ENCODE results near the gene NPAS3.

The NPAS3 gene

GRCh38 chr14:33254342-33254741 lies 315.7 kb downstream of the NPAS3 start:
- no peak for DNase-seq (ENCODE audit: low read depth in 2 of 2)

GRCh38 chr14:33254861-33255395 lies 316.2 kb downstream of the NPAS3 start:
- DNase-seq (ENCODE audit: low read depth in 2 of 2), result no peak

- no peak for DNase-seq (ENCODE audit: low read depth in 2 of 2)
Measured at GRCh38 chr14:33257796-33258195, 319.1 kb downstream of the NPAS3 start.

DNA sequence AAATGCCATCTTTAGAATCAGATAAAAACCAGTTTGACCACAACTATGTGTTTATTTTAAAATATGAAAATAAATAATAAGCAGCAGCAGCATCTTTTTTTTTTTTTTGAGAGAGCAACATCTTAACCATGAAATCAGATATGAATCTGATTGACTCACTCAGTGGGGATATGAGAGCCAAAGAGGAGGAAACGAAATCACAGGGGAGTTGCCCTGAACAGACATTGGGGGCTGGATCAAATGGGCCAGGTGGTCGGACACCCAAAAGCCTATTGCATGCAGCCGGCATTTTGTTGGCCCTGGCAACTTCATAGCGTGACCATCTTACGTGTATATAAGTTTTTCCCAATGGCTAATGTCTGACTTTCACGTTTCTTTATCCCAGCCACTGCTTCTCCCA lies 321.1 kb downstream of the NPAS3 start:
- DNase-seq (ENCODE audit: low read depth in 2 of 2), result no peak

GRCh38 chr14:33271216-33271615 lies 332.5 kb downstream of the NPAS3 start:
- DNase-seq (ENCODE audit: low read depth in 2 of 2), result no peak

DNA sequence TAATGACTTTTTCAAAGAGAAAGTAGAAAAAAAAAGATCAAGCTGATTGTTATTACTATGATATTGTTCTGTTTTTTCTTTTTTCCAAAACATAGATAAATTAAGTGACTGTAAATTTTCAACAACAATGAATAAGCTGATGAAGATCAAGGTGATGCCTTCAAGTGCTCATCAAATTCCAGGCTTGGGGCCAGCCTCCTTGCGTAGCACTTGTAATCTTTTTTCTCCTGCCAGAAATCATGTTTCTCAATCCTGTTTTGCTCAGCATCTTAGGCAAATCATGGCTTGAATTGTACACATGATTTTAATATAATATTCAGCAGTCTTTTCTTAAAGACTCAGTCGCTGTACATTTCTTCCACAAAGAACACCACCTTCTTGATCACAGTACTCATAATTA lies 333.2 kb downstream of the NPAS3 start:
- no peak for DNase-seq (ENCODE audit: low read depth in 2 of 2)

GRCh38 chr14:33273978-33274377 lies 335.3 kb downstream of the NPAS3 start:
- no peak for DNase-seq (ENCODE audit: low read depth in 2 of 2)

DNA sequence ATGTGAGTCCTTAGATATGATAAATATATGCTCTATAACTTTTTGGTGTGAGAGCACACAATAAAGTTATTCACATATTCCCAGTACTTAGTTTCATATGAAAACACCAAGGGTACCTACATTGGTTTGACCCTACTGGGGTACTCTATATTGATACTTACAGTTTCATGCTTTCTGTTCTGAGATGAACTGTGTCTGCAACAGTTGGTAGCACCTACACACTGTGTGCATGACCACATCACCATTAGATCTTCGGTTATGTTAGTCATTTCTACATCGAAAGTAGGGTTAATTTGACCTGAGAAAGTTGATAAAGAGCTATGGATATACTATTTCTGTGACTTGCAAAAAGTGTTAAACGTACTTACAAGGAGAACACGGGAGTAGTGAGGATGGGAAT lies 337.2 kb downstream of the NPAS3 start:
- no peak for DNase-seq (ENCODE audit: low read depth in 2 of 2)

DNA sequence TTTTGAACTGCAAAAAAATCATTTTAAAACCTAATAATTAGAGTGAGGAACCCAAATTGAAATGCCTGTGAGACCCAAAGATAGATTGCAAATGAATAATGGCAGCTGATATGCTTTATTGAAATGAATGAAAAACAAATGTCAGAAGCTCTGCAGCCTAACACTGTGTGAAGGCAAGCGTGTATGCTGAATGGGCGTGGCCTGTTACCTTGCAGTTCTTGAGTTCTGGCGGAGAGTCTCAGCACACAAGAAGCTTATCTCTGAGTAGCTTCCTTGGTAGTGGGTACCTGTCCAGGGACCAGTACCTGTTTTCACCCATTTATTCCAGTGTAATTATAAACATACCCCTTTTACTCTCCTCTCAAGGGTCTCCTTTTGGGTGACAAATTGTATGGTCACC lies 341.2 kb downstream of the NPAS3 start:
- no peak for DNase-seq (ENCODE audit: low read depth in 2 of 2)

GRCh38 chr14:33280646-33281045 lies 342.0 kb downstream of the NPAS3 start:
- no peak for DNase-seq (ENCODE audit: low read depth in 2 of 2)

DNA sequence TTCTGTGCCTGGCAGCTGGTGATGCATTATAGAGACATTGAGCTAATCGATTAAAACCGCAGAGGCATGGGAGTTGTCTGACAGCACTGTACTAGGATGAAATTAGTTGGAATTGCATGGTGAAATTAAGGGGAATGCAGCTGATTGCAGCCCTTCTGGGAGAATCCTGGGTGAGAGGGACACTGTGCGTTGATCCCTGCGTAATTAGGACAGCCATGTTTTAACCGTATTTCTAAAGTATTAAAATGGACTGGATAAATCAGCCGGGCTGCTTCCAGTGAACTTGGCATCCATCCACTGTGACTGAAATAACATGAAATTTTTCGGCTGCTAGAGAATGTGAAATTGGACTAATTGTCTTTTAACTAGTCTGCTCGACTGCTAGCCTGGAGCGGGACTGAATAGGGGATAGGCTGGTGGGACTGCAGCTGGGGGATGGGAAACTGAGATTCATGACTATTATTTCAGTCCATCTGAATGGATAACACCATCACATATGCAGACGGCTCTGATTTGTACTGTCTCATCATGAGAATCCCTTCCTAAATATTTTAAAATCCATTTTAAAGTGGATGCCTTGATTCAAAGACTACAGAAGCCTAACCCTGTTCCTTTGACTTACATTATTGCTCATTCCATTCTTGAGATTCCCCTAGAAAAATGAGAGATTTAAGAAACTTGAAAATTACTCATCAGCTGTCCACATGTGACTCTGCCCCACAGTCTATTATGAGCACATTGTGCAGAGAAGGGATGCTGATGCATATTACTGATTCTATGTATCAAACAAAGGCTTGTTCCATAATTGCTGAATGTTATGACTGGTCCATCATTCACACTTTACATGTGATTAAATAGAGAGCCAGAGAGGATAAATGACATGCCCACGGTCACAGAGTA lies 343.9 kb downstream of the NPAS3 start:
- DNase-seq (ENCODE audit: low read depth in 2 of 2), result no peak

GRCh38 chr14:33285902-33286700 lies 347.4 kb downstream of the NPAS3 start:
- no peak for DNase-seq (ENCODE audit: low read depth in 2 of 2)

GRCh38 chr14:33287189-33287588 lies 348.5 kb downstream of the NPAS3 start:
- no peak for DNase-seq (ENCODE audit: low read depth in 2 of 2)

GRCh38 chr14:33290641-33291040 lies 352.0 kb downstream of the NPAS3 start:
- DNase-seq (ENCODE audit: low read depth in 2 of 2), result no peak

DNA sequence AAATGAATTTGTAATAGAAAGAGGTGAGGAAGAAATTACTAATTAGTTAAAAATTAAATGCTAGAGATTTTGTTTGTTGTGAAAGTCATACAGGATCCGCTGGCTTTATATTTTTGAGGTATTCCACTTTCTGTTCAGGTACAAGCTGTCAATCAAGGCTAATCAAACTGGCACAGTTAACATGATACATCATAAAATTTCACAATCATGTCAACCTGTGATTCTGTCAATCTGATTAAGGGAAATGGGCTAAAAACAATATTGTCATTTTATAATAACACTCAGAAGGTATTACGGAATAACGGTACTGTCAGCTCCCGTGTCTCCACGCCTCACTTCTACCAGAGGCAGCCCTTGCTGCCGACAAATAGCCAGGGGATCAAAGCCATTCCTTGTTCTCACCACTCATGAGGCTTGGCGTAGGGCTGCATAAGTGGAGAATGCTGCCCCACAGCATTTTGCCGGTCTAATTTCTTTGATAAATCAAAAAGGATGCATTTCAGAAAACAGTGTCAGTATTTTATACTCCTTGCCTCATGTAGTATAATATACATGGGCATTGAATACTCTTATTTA lies 352.9 kb downstream of the NPAS3 start:
- no peak for DNase-seq (ENCODE audit: low read depth in 2 of 2)

- DNase-seq (ENCODE audit: low read depth in 2 of 2), result no peak
Measured at GRCh38 chr14:33294419-33294818, 355.7 kb downstream of the NPAS3 start.

DNA sequence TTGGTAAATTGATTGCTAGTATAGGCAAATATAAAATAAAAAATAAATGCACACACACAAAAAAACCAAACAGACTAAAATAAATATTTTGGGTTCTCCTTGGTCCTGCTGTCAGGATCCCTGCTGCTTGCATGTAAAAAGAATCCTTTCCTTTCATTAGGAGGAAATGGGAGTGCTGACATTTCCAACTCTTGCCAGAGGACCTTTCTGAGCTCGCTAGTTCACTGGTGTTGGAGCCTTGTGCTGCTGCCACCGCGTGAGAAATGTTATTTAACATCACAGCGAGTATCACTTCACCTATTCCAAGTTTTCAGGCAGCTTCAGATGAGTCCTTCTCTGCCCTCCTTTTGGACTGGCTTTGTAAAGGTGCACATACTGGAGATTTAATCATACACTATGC lies 358.9 kb downstream of the NPAS3 start:
- DNase-seq (ENCODE audit: low read depth in 2 of 2), result no peak

GRCh38 chr14:33307691-33308251 lies 369.1 kb downstream of the NPAS3 start:
- no peak for DNase-seq (ENCODE audit: low read depth in 2 of 2)

DNA sequence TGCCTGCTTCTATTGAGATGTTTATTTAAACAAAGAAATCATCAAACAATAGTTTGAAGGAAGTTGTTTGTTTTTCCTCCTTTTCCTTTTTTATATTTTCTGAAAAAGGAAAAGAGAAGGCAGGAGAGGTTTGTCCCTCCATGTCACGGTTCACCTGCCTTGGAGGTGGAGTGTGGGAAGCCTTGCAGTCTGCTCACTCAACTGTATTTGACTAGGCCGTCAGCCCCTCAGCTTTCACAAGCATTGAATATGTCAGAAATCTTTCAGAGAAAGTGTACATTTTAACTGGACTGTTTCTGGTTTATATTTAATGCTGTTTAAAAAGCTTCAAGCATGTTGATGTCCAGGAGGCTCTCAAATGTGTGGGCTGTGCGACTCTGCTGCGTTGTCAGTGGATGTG lies 370.4 kb downstream of the NPAS3 start:
- no peak for DNase-seq (ENCODE audit: low read depth in 2 of 2)

DNA sequence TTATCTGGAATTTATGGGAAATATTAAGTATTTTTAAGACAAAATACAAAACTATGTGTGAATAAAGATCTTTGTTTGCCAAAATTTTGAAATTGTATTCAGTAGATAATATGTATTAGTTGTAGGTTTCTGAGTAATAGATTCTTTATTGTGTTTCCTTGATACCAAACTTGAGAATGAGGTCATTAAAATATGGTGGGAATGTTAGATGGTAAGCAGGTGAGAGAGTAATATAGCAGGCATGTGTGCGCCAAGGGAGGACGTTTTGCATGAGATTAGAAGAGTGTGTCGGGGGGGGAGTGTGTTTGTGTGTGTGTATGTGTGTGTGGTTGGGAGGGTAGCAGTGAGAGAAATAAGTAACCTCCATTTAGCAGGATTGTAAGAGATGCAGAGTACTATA lies 376.5 kb downstream of the NPAS3 start:
- DNase-seq (ENCODE audit: low read depth in 2 of 2), result no peak

DNA sequence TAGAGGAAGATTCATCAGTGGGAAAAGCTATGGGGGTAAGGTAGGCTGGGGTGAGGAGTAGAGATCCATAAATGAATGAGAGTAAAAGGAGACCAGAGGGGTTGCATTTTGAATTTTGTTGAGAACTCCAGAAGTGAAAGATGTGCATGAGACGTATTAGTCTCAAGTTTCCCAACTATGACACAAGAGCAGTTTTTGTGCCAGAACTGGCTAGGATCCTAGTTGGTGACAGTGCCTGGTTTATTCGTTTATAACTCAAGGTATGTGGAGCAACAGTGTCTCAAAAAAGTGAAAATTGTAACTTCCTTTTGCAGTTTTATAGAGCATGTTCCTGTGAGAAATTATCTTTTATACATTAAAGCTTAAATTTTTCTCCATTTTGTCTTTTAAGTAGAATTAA lies 377.0 kb downstream of the NPAS3 start:
- DNase-seq (ENCODE audit: low read depth in 2 of 2), result no peak

- DNase-seq (ENCODE audit: low read depth in 2 of 2), result no peak
Measured at GRCh38 chr14:33317675-33318074, 379.0 kb downstream of the NPAS3 start.
